NCI-H345 treated with DMSO at 0.1 percent for 48 hours (cell line): ENCODE results near the gene CASP3.
A peak's percentile ranks its signal among the peaks of the same experiment; 100 is the strongest.
"Not testable (repeated sequence)": the region's sequence is repeated elsewhere in the genome, so short reads cannot be mapped to it uniquely, and the experiment has no call there.

Experiments
- DNase-seq: peaks from one replicate; lab custom pipeline; 2025; ENCODE audit not compliant: unreplicated experiment; lab: John Stamatoyannopoulos, UW

Gene CASP3

GRCh38 chr4:184664445-184665210 is 15.4 kb upstream of the CASP3 start:
- DNase-seq: no peak

GRCh38 chr4:184662236-184662635 is 13.0 kb upstream of the CASP3 start:
- DNase-seq: no peak

GRCh38 chr4:184660978-184661377 is 11.7 kb upstream of the CASP3 start:
- DNase-seq: no peak

GRCh38 chr4:184657820-184658219 is 8.6 kb upstream of the CASP3 start:
- not testable (repeated sequence) for DNase-seq

GRCh38 chr4:184657144-184657543 is 7.9 kb upstream of the CASP3 start:
- DNase-seq: no peak

GRCh38 chr4:184655889-184656869 is 6.9 kb upstream of the CASP3 start:
- no peak for DNase-seq

GRCh38 chr4:184653650-184654049 is 4.4 kb upstream of the CASP3 start:
- no peak for DNase-seq

- DNase-seq: not testable (repeated sequence)
Measured at GRCh38 chr4:184652681-184653080, 3.4 kb upstream of the CASP3 start.

- no peak for DNase-seq
Measured at GRCh38 chr4:184651899-184652298, 2.7 kb upstream of the CASP3 start.

GRCh38 chr4:184649971-184650855 is 966 bp upstream of the CASP3 start:
- DNase-seq: no peak

GRCh38 chr4:184648313-184649025 is 778 bp downstream of the CASP3 start:
- DNase-seq: peak; percentile 8

GRCh38 chr4:184648054-184648312 is 1.3 kb downstream of the CASP3 start:
- no peak for DNase-seq

GRCh38 chr4:184647266-184648053 is 1.8 kb downstream of the CASP3 start:
- DNase-seq: no peak

GRCh38 chr4:184645904-184646610 is 3.2 kb downstream of the CASP3 start:
- no peak for DNase-seq

- no peak for DNase-seq
Measured at GRCh38 chr4:184644553-184645307, 4.5 kb downstream of the CASP3 start.

GRCh38 chr4:184643731-184644130 is 5.5 kb downstream of the CASP3 start:
- DNase-seq: no peak

- no peak for DNase-seq
Measured at GRCh38 chr4:184641451-184641850, 7.8 kb downstream of the CASP3 start.

- DNase-seq: no peak
Measured at GRCh38 chr4:184641022-184641421, 8.2 kb downstream of the CASP3 start.
